ENCODE results near the gene TBX4. TPM values are rescaled to one million over a fixed set of nuclear protein-coding genes. Genes with fewer than 3 reads are reported as not detected.

TBX4 gene
- total and polyA plus RNA-seq, 2 of the 13 experiments (the other 11 are each of a cell fraction or from before 2014, with no cell fraction given), result 0.11 to 1.1 TPM

GRCh38 chr17:61425682-61426481, 26.3 kb upstream of the TBX4 start (continued):
- TF ChIP-seq, protein P1, sequence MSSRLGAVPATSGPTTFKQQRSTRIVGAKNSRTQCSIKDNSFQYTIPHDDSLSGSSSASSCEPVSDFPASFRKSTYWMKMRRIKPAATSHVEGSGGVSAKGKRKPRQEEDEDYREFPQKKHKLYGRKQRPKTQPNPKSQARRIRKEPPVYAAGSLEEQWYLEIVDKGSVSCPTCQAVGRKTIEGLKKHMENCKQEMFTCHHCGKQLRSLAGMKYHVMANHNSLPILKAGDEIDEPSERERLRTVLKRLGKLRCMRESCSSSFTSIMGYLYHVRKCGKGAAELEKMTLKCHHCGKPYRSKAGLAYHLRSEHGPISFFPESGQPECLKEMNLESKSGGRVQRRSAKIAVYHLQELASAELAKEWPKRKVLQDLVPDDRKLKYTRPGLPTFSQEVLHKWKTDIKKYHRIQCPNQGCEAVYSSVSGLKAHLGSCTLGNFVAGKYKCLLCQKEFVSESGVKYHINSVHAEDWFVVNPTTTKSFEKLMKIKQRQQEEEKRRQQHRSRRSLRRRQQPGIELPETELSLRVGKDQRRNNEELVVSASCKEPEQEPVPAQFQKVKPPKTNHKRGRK (CRISPR knock-in tag; IDR thresholded peaks at IDR 0.05), result peak; percentile 84; the same call in 1 of the 2 replicates
- TF ChIP-seq ZKSCAN8 (CRISPR knock-in tag; IDR thresholded peaks at IDR 0.05; ENCODE audit: borderline replicate concordance) (no peak; the same call in 1 of the 2 replicates), PHF20 (CRISPR knock-in tag; IDR thresholded peaks at IDR 0.05) (no peak), ZNF121 (CRISPR knock-in tag; IDR thresholded peaks at IDR 0.05) (peak; percentile 100), MYC (CRISPR knock-in tag; IDR thresholded peaks at IDR 0.05; ENCODE audit: borderline replicate concordance) (peak; percentile 22; the same call in 1 of the 2 replicates), ZMYM2 (CRISPR knock-in tag; IDR thresholded peaks at IDR 0.05) (no peak), ZNF224 (CRISPR knock-in tag; IDR thresholded peaks at IDR 0.05) (no peak), ZNF570 (CRISPR knock-in tag; IDR thresholded peaks at IDR 0.05; ENCODE audit: borderline replicate concordance) (no peak), MAF1 (CRISPR knock-in tag; IDR thresholded peaks at IDR 0.05; ENCODE audit: borderline replicate concordance) (no peak), GFI1 (CRISPR knock-in tag; IDR thresholded peaks at IDR 0.05; ENCODE audit: borderline replicate concordance) (no peak), PHF8 (CRISPR knock-in tag; IDR thresholded peaks at IDR 0.05) (0 out of 2 replicates have a peak, but pooled peaks have one; percentile 31), ZKSCAN1 (IDR thresholded peaks at IDR 0.05; ENCODE audit: low read length) (no peak), NR1H2 (CRISPR knock-in tag; IDR thresholded peaks at IDR 0.05; ENCODE audit: borderline replicate concordance, low read depth) (no peak), PLSCR1 (CRISPR knock-in tag; IDR thresholded peaks at IDR 0.05; ENCODE audit: borderline replicate concordance) (no peak), MIXL1 (CRISPR knock-in tag; IDR thresholded peaks at IDR 0.05) (0 out of 2 replicates have a peak, but pooled peaks have one; percentile 34), ZNF281 (CRISPR knock-in tag; IDR thresholded peaks at IDR 0.05; ENCODE audit: borderline replicate concordance) (no peak), ZNF775 (CRISPR knock-in tag; IDR thresholded peaks at IDR 0.05; ENCODE audit: borderline replicate concordance) (no peak), HOXA5 (CRISPR knock-in tag; IDR thresholded peaks at IDR 0.05) (no peak)
- TF ChIP-seq, protein P2, sequence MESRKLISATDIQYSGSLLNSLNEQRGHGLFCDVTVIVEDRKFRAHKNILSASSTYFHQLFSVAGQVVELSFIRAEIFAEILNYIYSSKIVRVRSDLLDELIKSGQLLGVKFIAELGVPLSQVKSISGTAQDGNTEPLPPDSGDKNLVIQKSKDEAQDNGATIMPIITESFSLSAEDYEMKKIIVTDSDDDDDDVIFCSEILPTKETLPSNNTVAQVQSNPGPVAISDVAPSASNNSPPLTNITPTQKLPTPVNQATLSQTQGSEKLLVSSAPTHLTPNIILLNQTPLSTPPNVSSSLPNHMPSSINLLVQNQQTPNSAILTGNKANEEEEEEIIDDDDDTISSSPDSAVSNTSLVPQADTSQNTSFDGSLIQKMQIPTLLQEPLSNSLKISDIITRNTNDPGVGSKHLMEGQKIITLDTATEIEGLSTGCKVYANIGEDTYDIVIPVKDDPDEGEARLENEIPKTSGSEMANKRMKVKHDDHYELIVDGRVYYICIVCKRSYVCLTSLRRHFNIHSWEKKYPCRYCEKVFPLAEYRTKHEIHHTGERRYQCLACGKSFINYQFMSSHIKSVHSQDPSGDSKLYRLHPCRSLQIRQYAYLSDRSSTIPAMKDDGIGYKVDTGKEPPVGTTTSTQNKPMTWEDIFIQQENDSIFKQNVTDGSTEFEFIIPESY (CRISPR knock-in tag; IDR thresholded peaks at IDR 0.05), result no peak; the same call in 1 of the 2 replicates
- TF ChIP-seq, protein P3, sequence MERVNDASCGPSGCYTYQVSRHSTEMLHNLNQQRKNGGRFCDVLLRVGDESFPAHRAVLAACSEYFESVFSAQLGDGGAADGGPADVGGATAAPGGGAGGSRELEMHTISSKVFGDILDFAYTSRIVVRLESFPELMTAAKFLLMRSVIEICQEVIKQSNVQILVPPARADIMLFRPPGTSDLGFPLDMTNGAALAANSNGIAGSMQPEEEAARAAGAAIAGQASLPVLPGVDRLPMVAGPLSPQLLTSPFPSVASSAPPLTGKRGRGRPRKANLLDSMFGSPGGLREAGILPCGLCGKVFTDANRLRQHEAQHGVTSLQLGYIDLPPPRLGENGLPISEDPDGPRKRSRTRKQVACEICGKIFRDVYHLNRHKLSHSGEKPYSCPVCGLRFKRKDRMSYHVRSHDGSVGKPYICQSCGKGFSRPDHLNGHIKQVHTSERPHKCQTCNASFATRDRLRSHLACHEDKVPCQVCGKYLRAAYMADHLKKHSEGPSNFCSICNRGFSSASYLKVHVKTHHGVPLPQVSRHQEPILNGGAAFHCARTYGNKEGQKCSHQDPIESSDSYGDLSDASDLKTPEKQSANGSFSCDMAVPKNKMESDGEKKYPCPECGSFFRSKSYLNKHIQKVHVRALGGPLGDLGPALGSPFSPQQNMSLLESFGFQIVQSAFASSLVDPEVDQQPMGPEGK (CRISPR knock-in tag; IDR thresholded peaks at IDR 0.05), result peak; percentile 39; the same call in 1 of the 2 replicates

Measured in HepG2 (cell line).